Mesenchymal stem cell (in vitro differentiated cells and primary cell): Measurements from ENCODE around the gene CYSLTR2.

Experiments
- DNase-seq: peaks from one replicate; pipeline ENCODE4 v3.0.0-alpha.2; 2013
- H2AFZ ChIP-seq: one replicate; pipeline ENCODE4 v1.6.1; 2013; ENCODE audit warnings: low read depth, mild to moderate bottlenecking, control low read depth, inconsistent platforms, low read length, moderate library complexity
- H2AK5ac ChIP-seq: 2 replicates; pipeline ENCODE4 v1.6.1; 2013; ENCODE audit warnings: low read length, moderate library complexity, mild to moderate bottlenecking, inconsistent platforms; ENCODE audit not compliant: severe bottlenecking
- H2BK120ac ChIP-seq: one replicate; pipeline ENCODE4 v1.6.1; 2013; ENCODE audit warnings: low read depth, mild to moderate bottlenecking, inconsistent platforms, low read length, moderate library complexity
- H2BK12ac ChIP-seq, 2 experiments: one replicate each; pipeline ENCODE4 v1.6.1; 2013; ENCODE audit warnings: inconsistent platforms in 2 of 2, low read length in 2 of 2, mild to moderate bottlenecking in 2 of 2, moderate library complexity in 2 of 2, control low read depth in 1 of 2
- H2BK15ac ChIP-seq: one replicate; pipeline ENCODE4 v1.6.1; 2013; ENCODE audit warnings: mild to moderate bottlenecking, low read depth, inconsistent platforms; ENCODE audit not compliant: poor library complexity, severe bottlenecking
- H2BK5ac ChIP-seq: 2 replicates; pipeline ENCODE4 v1.6.1; 2013; ENCODE audit warnings: low read depth, mild to moderate bottlenecking, low read length, control low read depth, inconsistent platforms; ENCODE audit not compliant: poor library complexity, severe bottlenecking
- H3K14ac ChIP-seq, 2 experiments: one replicate each; pipeline ENCODE4 v1.6.1; 2013; ENCODE audit warnings: inconsistent platforms in 2 of 2, low read length in 2 of 2, control low read depth in 1 of 2, mild to moderate bottlenecking in 1 of 2, moderate library complexity in 1 of 2
- H3K18ac ChIP-seq, 2 experiments: one replicate each; pipeline ENCODE4 v1.6.1; 2013; ENCODE audit warnings: inconsistent platforms in 2 of 2, low read length in 2 of 2, control low read depth in 1 of 2, low read depth in 1 of 2, mild to moderate bottlenecking in 1 of 2
- H3K23ac ChIP-seq, 2 experiments: one replicate each; pipeline ENCODE4 v1.6.1; 2013; ENCODE audit warnings: inconsistent platforms in 2 of 2, low read length in 2 of 2, mild to moderate bottlenecking in 2 of 2, moderate library complexity in 2 of 2, control low read depth in 1 of 2
- H3K27ac ChIP-seq: 2 replicates; pipeline ENCODE4 v1.5.1; 2013; ENCODE audit warnings: mild to moderate bottlenecking, moderate library complexity, low read length, control low read depth, inconsistent platforms; ENCODE audit not compliant: poor library complexity, severe bottlenecking
- H3K27me3 ChIP-seq, 2 experiments: 2 replicates each; pipeline versions ENCODE4 v1.6.1 to v1.7.0; 2013; ENCODE audit warnings: low read length in 2 of 2, mild to moderate bottlenecking in 2 of 2, moderate library complexity in 2 of 2, control low read depth in 1 of 2, inconsistent platforms in 1 of 2; ENCODE audit not compliant: control insufficient read depth in 1 of 2, insufficient read depth in 1 of 2
- H3K36me3 ChIP-seq, 2 experiments: 2 replicates each; pipeline versions ENCODE4 v1.6.1 to v1.7.0; 2013; ENCODE audit warnings: low read length in 2 of 2, control low read depth in 1 of 2, inconsistent platforms in 1 of 2, low read depth in 1 of 2, mild to moderate bottlenecking in 1 of 2; ENCODE audit not compliant: insufficient read depth in 2 of 2, control insufficient read depth in 1 of 2
- H3K4ac ChIP-seq, 2 experiments: one replicate each; pipeline ENCODE4 v1.6.1; 2013; ENCODE audit warnings: inconsistent platforms in 2 of 2, low read length in 2 of 2, mild to moderate bottlenecking in 2 of 2, moderate library complexity in 2 of 2, control low read depth in 1 of 2, low read depth in 1 of 2
- H3K4me1 ChIP-seq: 2 replicates; pipeline ENCODE4 v1.6.1; 2013; ENCODE audit warnings: low read depth, low read length, control low read depth; ENCODE audit not compliant: control insufficient read depth, insufficient read depth
- H3K4me2 ChIP-seq: 2 replicates; pipeline ENCODE4 v1.6.1; 2013; ENCODE audit warnings: low read length, mild to moderate bottlenecking, inconsistent platforms; ENCODE audit not compliant: poor library complexity, severe bottlenecking
- H3K4me3 ChIP-seq, 2 experiments: 2 replicates each; pipeline versions ENCODE4 v1.5.1 to v1.7.0; 2013; ENCODE audit warnings: low read length in 2 of 2, mild to moderate bottlenecking in 2 of 2, control low read depth in 1 of 2, low read depth in 1 of 2; ENCODE audit not compliant: insufficient read depth in 1 of 2
- H3K79me1 ChIP-seq: replicated peaks from 2 replicates; pipeline ENCODE4 v1.6.1; 2013; ENCODE audit warnings: mild to moderate bottlenecking, control low read depth, low read length, inconsistent platforms; ENCODE audit not compliant: poor library complexity, severe bottlenecking
- H3K9ac ChIP-seq: 2 replicates; pipeline ENCODE4 v1.7.0; 2013; ENCODE audit warnings: mild to moderate bottlenecking, low read length, moderate library complexity
- H3K9me3 ChIP-seq: 2 replicates; pipeline ENCODE4 v1.7.0; 2013; ENCODE audit warnings: mild to moderate bottlenecking, low read length; ENCODE audit not compliant: control insufficient read depth
- H4K8ac ChIP-seq: one replicate; pipeline ENCODE4 v1.6.1; 2013; ENCODE audit warnings: inconsistent platforms, mild to moderate bottlenecking, low read length, moderate library complexity
- H4K91ac ChIP-seq: one replicate; pipeline ENCODE4 v1.6.1; 2013; ENCODE audit warnings: mild to moderate bottlenecking, low read length, inconsistent platforms
- WGBS: methylation state at CpG from one replicate; pipeline ENCODE4 v1.1.7; 2013; ENCODE audit warnings: mixed read lengths; 5-methylcytosine and 5-hydroxymethylcytosine counted together

Gene CYSLTR2

DNA sequence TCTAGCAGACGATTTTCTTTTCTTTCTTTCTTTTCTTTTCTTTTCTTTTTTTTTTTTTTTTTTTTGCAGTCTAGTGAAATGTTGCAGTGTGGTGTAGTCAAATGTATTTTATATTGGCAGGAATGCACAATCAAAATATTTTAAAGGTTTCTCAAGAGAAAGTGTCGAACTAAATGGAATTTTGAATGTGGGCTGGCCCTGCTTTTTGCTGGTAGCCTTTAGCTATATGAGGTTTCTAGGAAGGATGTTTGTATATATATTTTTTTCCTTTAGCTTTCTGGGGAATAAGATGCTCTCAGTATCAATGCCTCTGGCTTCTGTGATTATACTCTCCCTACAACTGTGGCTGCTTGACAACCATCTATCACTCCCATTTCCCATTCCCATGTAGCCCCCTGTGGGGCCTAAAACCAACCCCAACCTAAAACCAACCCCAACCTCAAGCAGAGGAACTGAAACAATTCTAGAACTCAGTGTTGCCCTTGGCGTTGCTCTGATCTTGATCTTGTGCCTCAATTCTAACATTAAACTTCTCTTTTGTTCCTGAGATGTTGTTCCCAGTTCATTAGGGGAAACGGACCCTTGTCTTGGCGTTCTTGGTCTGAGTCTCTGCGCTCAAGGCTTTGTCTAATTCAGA lies 27.1 kb downstream of the CYSLTR2 start:
- 90% methylated on average over 5 of the region's 6 CpGs for WGBS
- H2BK5ac ChIP-seq: no peak overlapping the region
- H2BK120ac ChIP-seq: no peak overlapping the region
- H3K18ac ChIP-seq: no peak overlapping the region
- H3K14ac ChIP-seq: no peak overlapping the region
- H4K8ac ChIP-seq: no peak overlapping the region
- no peak for DNase-seq
- no peak overlapping the region for H4K91ac ChIP-seq
- no peak overlapping the region for H3K4me3 ChIP-seq
- H3K79me1 ChIP-seq: no peaks in the 10 kb centered on the region
- H3K4ac ChIP-seq: no peak overlapping the region
- H3K4me2 ChIP-seq: no peak overlapping the region
- no peak overlapping the region for H3K23ac ChIP-seq
- H3K36me3 ChIP-seq: no peaks in the 10 kb centered on the region
- H3K9me3 ChIP-seq: no peaks in the 10 kb centered on the region
- H2BK12ac ChIP-seq: no peak overlapping the region
- H2AFZ ChIP-seq: no peak overlapping the region
- H3K4me1 ChIP-seq: no peaks in the 10 kb centered on the region
- H3K27me3 ChIP-seq: peaks cover 37 to 45% of the 10 kb centered on the region in 2 experiments
- H3K9ac ChIP-seq: no peak overlapping the region
- H3K27ac ChIP-seq: no peak overlapping the region
- H2BK15ac ChIP-seq: no peak overlapping the region
- no peak overlapping the region for H2AK5ac ChIP-seq

- no peak overlapping the region for H4K91ac ChIP-seq
- H3K79me1 ChIP-seq: no peaks in the 10 kb centered on the region
- H3K23ac ChIP-seq: no peak overlapping the region
- no peak overlapping the region for H2BK15ac ChIP-seq
- WGBS: 82% methylated on average over 1 of the region's 1 CpG
- no peaks in the 10 kb centered on the region for H3K4me1 ChIP-seq
- H3K18ac ChIP-seq: no peak overlapping the region
- H2BK120ac ChIP-seq: no peak overlapping the region
- no peak overlapping the region for H4K8ac ChIP-seq
- no peak overlapping the region for H3K4me3 ChIP-seq
- no peak overlapping the region for H3K27ac ChIP-seq
- no peak for DNase-seq
- no peak overlapping the region for H3K14ac ChIP-seq
- no peaks in the 10 kb centered on the region for H3K9me3 ChIP-seq
- peaks cover 33 to 45% of the 10 kb centered on the region in 2 experiments for H3K27me3 ChIP-seq
- H2AK5ac ChIP-seq: no peak overlapping the region
- H2AFZ ChIP-seq: no peak overlapping the region
- no peak overlapping the region for H2BK12ac ChIP-seq
- no peaks in the 10 kb centered on the region for H3K36me3 ChIP-seq
- H2BK5ac ChIP-seq: no peak overlapping the region
- H3K9ac ChIP-seq: no peak overlapping the region
- H3K4ac ChIP-seq: no peak overlapping the region
- no peak overlapping the region for H3K4me2 ChIP-seq
These were observed 28.2 kb downstream of the CYSLTR2 start for GRCh38 chr13:48681905-48682304.

DNA sequence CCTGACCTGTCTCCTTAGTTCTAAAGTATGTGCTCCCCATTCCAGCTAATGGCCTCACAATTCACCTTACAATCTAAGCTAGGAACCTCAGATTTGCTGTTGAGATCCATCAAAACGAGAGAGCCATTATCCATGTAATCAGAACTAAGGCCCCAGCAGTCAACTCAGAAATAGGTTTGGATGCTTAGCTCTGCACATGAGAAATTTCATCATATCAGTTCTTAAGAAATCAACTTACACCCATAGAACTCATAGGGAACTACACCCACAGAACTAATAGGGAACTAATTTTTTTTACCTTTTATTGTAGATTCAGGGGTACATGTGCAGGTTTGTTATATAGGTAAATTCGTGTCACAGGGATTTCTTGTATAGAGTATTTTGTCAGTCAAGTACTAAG lies 28.7 kb downstream of the CYSLTR2 start:
- no peak overlapping the region for H4K91ac ChIP-seq
- H3K79me1 ChIP-seq: no peaks in the 10 kb centered on the region
- no peaks in the 10 kb centered on the region for H3K36me3 ChIP-seq
- no peak overlapping the region for H2BK15ac ChIP-seq
- H2BK5ac ChIP-seq: no peak overlapping the region
- peaks cover 30 to 45% of the 10 kb centered on the region in 2 experiments for H3K27me3 ChIP-seq
- no peak overlapping the region for H3K18ac ChIP-seq
- H3K23ac ChIP-seq: no peak overlapping the region
- no peak overlapping the region for H3K14ac ChIP-seq
- H3K4me3 ChIP-seq: no peak overlapping the region
- H3K4ac ChIP-seq: no peak overlapping the region
- H2AK5ac ChIP-seq: no peak overlapping the region
- H3K4me1 ChIP-seq: no peaks in the 10 kb centered on the region
- H2BK120ac ChIP-seq: no peak overlapping the region
- WGBS: 71% methylated on average over 1 of the region's 2 CpGs
- no peak overlapping the region for H4K8ac ChIP-seq
- no peak for DNase-seq
- no peak overlapping the region for H2BK12ac ChIP-seq
- H3K9me3 ChIP-seq: no peaks in the 10 kb centered on the region
- H3K9ac ChIP-seq: no peak overlapping the region
- no peak overlapping the region for H2AFZ ChIP-seq
- H3K4me2 ChIP-seq: no peak overlapping the region
- no peak overlapping the region for H3K27ac ChIP-seq

DNA sequence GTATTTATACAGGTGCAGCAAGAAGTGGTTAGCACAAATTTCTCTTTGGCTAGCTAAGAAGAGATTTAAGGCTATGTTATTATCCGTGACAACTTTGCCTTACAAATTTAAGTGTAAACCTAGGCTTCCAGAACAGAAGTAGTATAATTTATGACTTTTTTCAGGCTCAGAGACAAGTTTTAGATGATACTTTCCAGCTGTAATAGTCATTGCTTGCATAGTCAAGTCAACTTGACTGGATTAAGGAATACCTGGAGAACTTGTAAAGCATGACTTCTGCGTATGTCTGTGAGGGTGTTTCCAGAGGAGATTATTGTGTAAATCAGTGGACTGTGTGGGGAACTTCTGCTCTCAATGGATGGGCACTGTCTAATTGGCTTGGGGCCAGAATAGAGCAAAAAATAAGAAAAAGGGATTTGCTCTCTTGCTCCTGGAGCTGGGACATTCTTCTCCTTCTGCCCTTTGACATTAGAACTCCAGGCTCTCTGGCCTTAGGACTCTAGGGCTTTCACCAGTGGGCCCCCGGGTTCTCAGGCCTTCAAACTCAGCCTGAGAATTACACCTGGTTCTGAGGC lies 33.0 kb downstream of the CYSLTR2 start:
- H3K4ac ChIP-seq: no peak overlapping the region
- H2BK5ac ChIP-seq: no peak overlapping the region
- H4K91ac ChIP-seq: no peak overlapping the region
- WGBS: 75% methylated on average over 2 of the region's 3 CpGs
- no peak overlapping the region for H4K8ac ChIP-seq
- no peak overlapping the region for H2AFZ ChIP-seq
- no peak overlapping the region for H3K4me3 ChIP-seq
- no peaks in the 10 kb centered on the region for H3K79me1 ChIP-seq
- no peak overlapping the region for H3K14ac ChIP-seq
- H3K4me1 ChIP-seq: no peaks in the 10 kb centered on the region
- DNase-seq: no peak
- H2AK5ac ChIP-seq: no peak overlapping the region
- no peaks in the 10 kb centered on the region for H3K36me3 ChIP-seq
- H3K23ac ChIP-seq: peak overlapping the region in 1 of 2 experiments; percentile 80
- H3K18ac ChIP-seq: no peak overlapping the region
- no peak overlapping the region for H2BK15ac ChIP-seq
- H3K27me3 ChIP-seq: peaks cover 9 to 19% of the 10 kb centered on the region in 2 experiments
- H3K4me2 ChIP-seq: no peak overlapping the region
- no peak overlapping the region for H2BK12ac ChIP-seq
- H3K9ac ChIP-seq: no peak overlapping the region
- H3K9me3 ChIP-seq: peaks cover 2% of the 10 kb centered on the region
- H2BK120ac ChIP-seq: no peak overlapping the region
- no peak overlapping the region for H3K27ac ChIP-seq
